ENCODE data around the gene TMEM9. TPM values are rescaled to one million over a fixed set of nuclear protein-coding genes. Genes with fewer than 3 reads are reported as not detected.

TMEM9 gene
- total RNA-seq, 3 donors from 2014 or later (not counting 1 experiment from before 2014, with no cell fraction given): 16.2 to 18.1 (median 16.9) TPM

DNA sequence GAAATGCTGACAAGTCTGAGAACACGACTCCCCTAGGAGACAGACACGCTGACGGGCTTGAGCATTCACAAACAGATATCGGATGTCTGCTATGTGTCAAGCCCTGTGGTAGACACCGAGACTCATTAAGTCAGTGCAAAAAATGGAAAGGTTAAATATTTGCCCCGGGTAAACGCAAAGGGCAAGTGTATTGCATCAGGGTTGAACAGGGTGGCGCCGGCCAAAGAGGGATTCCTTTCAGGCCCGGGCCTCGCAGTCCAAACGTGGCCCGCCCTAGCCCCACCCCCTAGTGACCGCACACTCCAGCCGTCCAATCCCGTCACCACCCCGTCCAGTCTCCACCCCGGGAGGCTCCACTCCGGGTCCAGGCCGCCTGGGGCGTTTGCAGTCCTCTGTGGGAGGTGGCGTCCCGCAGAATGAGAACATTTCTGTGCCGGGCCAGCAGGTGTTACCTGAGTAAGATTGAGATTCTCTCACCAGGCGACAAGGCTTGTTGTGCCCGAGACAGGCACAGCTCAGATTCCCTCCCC is 16.3 kb upstream of the TMEM9 start:
- ATAC-seq (peak; percentile 89 to 95 (median 94)), DNase-seq (peak; percentile 47 to 80)
- 15% methylated on average over 26 of the region's 26 CpGs for WGBS (ENCODE audit: insufficient coverage)
- peak overlapping the region in 1 of 2 donors; percentile 78 for H3K27ac Mint-ChIP-seq
- H3K9me3 Mint-ChIP-seq: no peaks in the 10 kb centered on the region
- H3K36me3 ChIP-seq (ENCODE audit: control insufficient read depth, insufficient read depth, low read length): no peaks in the 10 kb centered on the region
- H3K27me3 Mint-ChIP-seq (ENCODE audit: low read depth in 2 of 2): peaks cover 21 to 22% of the 10 kb centered on the region in 2 donors
- H3K4me1 Mint-ChIP-seq: peaks cover 16 to 18% of the 10 kb centered on the region in 2 donors
- intact Hi-C loops (cut with micrococcal nuclease): no loop called here
- H3K4me3 Mint-ChIP-seq: peak overlapping the region; percentile 83
- H3K36me3 Mint-ChIP-seq: no peaks in the 10 kb centered on the region
- H3K4me1 ChIP-seq (ENCODE audit: control insufficient read depth, insufficient read depth, low read length): peaks cover 15% of the 10 kb centered on the region
- no peak overlapping the region for H3K27ac ChIP-seq (ENCODE audit: low read length)
- peak overlapping the region; percentile 57 for H3K4me3 ChIP-seq (ENCODE audit: low read length)
- TF ChIP-seq, protein P1, sequence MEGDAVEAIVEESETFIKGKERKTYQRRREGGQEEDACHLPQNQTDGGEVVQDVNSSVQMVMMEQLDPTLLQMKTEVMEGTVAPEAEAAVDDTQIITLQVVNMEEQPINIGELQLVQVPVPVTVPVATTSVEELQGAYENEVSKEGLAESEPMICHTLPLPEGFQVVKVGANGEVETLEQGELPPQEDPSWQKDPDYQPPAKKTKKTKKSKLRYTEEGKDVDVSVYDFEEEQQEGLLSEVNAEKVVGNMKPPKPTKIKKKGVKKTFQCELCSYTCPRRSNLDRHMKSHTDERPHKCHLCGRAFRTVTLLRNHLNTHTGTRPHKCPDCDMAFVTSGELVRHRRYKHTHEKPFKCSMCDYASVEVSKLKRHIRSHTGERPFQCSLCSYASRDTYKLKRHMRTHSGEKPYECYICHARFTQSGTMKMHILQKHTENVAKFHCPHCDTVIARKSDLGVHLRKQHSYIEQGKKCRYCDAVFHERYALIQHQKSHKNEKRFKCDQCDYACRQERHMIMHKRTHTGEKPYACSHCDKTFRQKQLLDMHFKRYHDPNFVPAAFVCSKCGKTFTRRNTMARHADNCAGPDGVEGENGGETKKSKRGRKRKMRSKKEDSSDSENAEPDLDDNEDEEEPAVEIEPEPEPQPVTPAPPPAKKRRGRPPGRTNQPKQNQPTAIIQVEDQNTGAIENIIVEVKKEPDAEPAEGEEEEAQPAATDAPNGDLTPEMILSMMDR (IDR thresholded peaks at IDR 0.05): no peak
- H3K27me3 ChIP-seq (ENCODE audit: control insufficient read depth, insufficient read depth, low read length): no peaks in the 10 kb centered on the region
- H3K9me3 ChIP-seq (ENCODE audit: control insufficient read depth, insufficient read depth, low read length): no peaks in the 10 kb centered on the region

DNA sequence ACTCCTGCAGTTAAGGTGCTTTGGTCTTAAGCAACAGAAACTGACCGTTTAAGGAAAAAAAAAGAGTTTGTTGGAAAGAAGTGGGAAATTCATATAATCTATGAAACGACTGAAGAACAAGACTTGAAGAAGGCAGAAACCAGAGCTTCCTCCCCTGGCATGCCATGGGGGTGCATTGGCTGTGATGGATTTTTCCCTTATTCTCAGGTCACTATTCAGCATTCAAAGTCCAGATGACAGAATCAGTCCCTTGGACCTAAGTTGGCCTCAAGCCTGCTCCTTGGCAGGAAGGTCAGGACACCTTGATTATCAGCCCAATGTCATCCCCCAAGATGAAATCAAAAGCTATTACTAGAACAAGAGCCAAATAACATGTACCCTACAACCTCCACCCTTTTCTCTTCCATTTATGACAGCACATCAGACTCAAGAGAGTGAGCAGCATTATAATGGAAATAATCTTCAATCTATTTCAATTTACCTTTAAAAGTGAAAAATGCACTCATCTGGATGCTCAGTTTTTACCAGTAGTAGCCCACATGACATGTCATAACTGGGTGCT is 15.8 kb upstream of the TMEM9 start:
- Histone ChIP-seq H3K36me3 (ENCODE audit: control insufficient read depth, insufficient read depth, low read length) (no peaks in the 10 kb centered on the region), H3K4me3 (ENCODE audit: low read length) (no peak overlapping the region), H3K4me1 (ENCODE audit: control insufficient read depth, insufficient read depth, low read length) (peaks cover 15% of the 10 kb centered on the region), H3K9me3 (ENCODE audit: control insufficient read depth, insufficient read depth, low read length) (no peaks in the 10 kb centered on the region), H3K27ac (ENCODE audit: low read length) (no peak overlapping the region), H3K27me3 (ENCODE audit: control insufficient read depth, insufficient read depth, low read length) (no peaks in the 10 kb centered on the region)
- H3K36me3 Mint-ChIP-seq: no peaks in the 10 kb centered on the region
- no peaks in the 10 kb centered on the region for H3K9me3 Mint-ChIP-seq
- intact Hi-C loops (cut with micrococcal nuclease): no loop called here
- H3K4me3 Mint-ChIP-seq: peak overlapping the region; percentile 83
- H3K27ac Mint-ChIP-seq: peak overlapping the region in 1 of 2 donors; percentile 78
- ATAC-seq (no peak), DNase-seq (no peak)
- TF ChIP-seq, protein P1 (IDR thresholded peaks at IDR 0.05): no peak
- H3K4me1 Mint-ChIP-seq: peaks cover 16 to 18% of the 10 kb centered on the region in 2 donors
- WGBS (ENCODE audit: insufficient coverage): 90% methylated on average over 2 of the region's 2 CpGs
- H3K27me3 Mint-ChIP-seq (ENCODE audit: low read depth in 2 of 2): peaks cover 21 to 22% of the 10 kb centered on the region in 2 donors

DNA sequence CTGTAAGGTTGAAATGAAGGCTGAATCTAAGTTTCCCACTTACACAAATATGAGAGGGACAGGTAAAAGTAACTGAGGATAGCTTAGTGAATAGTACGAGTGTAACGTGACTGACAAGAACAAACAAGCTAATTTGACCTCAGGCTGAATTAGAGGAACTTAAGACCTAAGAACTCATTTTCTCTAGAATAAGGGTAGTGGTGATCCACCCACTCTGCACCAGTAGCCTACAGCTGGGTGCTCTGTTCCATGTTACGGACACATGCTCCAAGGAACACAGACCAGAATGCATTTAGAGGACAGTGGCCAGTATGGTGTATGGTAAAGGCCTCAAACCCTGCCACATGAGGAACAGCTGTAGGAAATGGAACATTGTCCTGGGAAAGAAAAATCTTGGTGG is 14.9 kb upstream of the TMEM9 start:
- DNase-seq: no peak
- Histone ChIP-seq H3K4me1 (ENCODE audit: control insufficient read depth, insufficient read depth, low read length) (peaks cover 15% of the 10 kb centered on the region), H3K4me3 (ENCODE audit: low read length) (no peak overlapping the region), H3K27ac (ENCODE audit: low read length) (no peak overlapping the region), H3K9me3 (ENCODE audit: control insufficient read depth, insufficient read depth, low read length) (no peaks in the 10 kb centered on the region), H3K36me3 (ENCODE audit: control insufficient read depth, insufficient read depth, low read length) (no peaks in the 10 kb centered on the region), H3K27me3 (ENCODE audit: control insufficient read depth, insufficient read depth, low read length) (no peaks in the 10 kb centered on the region)
- Mint-ChIP-seq H3K4me3 (no peak overlapping the region), H3K27ac (no peak overlapping the region), H3K4me1 (peaks cover 16 to 18% of the 10 kb centered on the region in 2 donors), H3K36me3 (no peaks in the 10 kb centered on the region), H3K27me3 (ENCODE audit: low read depth in 2 of 2) (peaks cover 21 to 23% of the 10 kb centered on the region in 2 donors), H3K9me3 (no peaks in the 10 kb centered on the region)
- no peak for ATAC-seq
- intact Hi-C loops (cut with micrococcal nuclease): no loop called here
- WGBS (ENCODE audit: insufficient coverage): 71% methylated on average over 3 of the region's 3 CpGs
- TF ChIP-seq, protein P1 (IDR thresholded peaks at IDR 0.05): no peak

Data from natural killer cell (primary cell).